ENCODE results near the gene CD28.
"Not testable (repeated sequence)": the region's sequence is repeated elsewhere in the genome, so short reads cannot be mapped to it uniquely, and the experiment has no call there.

Gene CD28

GRCh38 chr2:203785391-203786110, 79.1 kb downstream of the CD28 start:
- DNase-seq = not testable (repeated sequence)

DNA sequence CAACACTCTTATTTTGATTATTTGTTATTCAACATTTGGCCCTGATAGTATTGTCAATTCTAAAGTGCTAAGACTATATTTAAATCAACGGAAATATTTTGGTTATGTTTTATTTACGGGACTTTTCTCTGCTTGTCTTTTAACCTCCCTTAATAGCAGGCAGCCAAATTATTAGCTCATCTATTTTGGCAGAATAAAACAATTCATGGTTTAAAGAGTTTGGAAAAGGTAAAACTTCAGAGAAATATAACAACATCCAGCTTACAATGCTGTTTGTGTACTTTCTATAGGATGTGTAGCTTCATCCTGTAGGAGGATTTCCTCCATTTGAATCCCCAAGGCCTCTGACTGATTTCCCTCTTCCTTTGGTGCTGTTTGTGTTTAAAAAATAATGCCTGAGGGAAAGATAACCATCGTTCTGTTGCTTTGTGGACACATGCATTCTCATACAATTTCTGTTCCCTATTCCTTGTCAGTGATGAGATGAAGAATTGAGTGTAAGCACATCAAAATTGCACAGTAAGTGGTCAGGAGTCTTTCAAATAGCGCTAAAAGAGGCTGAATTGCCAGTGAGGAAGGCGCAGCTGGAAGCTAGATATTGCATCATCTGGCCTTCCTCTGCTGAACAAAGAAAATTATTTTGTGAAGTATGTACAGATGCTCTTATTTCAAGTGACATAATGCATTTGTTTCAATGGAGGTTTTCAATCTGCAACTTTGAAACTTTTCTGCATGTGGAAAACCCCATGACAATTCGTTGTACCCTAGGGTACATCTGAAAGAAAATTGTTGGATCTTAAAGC, 80.3 kb downstream of the CD28 start:
- no peak for DNase-seq

- DNase-seq = no peak
These were observed 81.5 kb downstream of the CD28 start for GRCh38 chr2:203787979-203788378.
